ENCODE results near the gene WDFY1.

DNA sequence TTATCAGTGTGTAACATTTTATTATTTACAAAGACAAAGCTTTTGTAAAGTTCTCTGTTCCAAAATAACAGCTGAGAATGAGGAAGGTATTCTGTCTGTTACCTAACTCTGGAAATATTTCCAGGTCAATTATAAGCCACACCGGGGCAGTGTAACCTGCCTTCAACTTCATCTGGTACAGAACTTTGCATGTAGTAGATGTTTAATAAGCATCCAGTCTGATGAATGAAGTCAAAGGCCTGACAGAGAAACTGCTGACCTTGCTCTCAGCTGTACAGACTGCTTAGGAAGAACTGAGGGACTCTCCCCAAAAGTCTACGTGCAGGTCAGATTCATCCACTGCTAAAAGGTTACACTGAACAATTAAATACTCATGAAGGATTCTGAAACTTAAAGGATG is 43.3 kb downstream of the WDFY1 start:
- TF ChIP-seq TSHZ2 (CRISPR knock-in tag; IDR thresholded peaks at IDR 0.05), result no peak
- no peak for TF ChIP-seq RARB (CRISPR knock-in tag; IDR thresholded peaks at IDR 0.05)
- TF ChIP-seq ZNF8 (CRISPR knock-in tag; IDR thresholded peaks at IDR 0.05), result no peak
- TF ChIP-seq, protein P1, sequence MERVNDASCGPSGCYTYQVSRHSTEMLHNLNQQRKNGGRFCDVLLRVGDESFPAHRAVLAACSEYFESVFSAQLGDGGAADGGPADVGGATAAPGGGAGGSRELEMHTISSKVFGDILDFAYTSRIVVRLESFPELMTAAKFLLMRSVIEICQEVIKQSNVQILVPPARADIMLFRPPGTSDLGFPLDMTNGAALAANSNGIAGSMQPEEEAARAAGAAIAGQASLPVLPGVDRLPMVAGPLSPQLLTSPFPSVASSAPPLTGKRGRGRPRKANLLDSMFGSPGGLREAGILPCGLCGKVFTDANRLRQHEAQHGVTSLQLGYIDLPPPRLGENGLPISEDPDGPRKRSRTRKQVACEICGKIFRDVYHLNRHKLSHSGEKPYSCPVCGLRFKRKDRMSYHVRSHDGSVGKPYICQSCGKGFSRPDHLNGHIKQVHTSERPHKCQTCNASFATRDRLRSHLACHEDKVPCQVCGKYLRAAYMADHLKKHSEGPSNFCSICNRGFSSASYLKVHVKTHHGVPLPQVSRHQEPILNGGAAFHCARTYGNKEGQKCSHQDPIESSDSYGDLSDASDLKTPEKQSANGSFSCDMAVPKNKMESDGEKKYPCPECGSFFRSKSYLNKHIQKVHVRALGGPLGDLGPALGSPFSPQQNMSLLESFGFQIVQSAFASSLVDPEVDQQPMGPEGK (CRISPR knock-in tag; IDR thresholded peaks at IDR 0.05; ENCODE audit: borderline replicate concordance), result no peak

Measured in SK-N-SH treated with all-trans-retinoic acid at 6 μM for 48 hours (cell line).